GM19463 (cell line): ENCODE measurements around the gene GLIPR2.
A peak's percentile ranks its signal among the peaks of the same experiment; 100 is the strongest.

Experiments
- ATAC-seq: cut with Tn5 transposase; IDR thresholded peaks from one replicate; pipeline ENCODE4 v1.9.1; 2021; ENCODE audit warnings: mild to moderate bottlenecking, moderate library complexity; ENCODE audit not compliant: unreplicated experiment

The GLIPR2 gene

DNA sequence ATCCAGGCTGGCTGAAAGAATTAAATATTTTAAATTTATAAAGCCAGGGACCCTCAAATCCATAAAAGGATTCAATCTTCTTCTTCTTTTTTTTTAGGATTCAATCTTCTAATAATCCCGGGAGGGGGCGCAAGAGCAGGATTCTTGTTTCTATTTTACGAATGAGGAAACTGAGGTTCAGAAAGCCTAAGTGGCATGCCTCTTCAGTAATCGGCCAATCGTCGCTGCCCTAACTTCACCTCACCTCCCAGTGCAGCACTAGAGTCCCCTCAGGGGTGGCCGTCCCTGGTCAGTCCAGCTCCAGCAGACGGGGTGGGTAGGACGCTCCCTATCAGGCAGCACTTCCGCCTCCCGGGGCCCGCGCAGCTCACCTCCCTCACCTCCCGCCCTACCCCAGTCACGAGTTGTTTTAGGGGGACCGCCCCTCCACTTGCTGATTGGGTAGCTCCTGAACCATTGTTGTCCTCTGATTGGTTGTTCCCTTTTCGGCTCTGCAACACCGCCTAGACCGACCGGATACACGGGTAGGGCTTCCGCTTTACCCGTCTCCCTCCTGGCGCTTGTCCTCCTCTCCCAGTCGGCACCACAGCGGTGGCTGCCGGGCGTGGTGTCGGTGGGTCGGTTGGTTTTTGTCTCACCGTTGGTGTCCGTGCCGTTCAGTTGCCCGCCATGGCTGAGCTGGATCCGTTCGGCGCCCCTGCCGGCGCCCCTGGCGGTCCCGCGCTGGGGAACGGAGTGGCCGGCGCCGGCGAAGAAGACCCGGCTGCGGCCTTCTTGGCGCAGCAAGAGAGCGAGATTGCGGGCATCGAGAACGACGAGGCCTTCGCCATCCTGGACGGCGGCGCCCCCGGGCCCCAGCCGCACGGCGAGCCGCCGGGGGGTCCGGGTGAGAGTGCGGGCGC, 54.1 kb downstream of the GLIPR2 start, which contains the start of gene CLTA:
Gene CLTA (plus strand): TSS at position 534 of the 902 bp plus-strand sequence. CDS start 136 bp downstream, at position 670.
- peak; percentile 98 for ATAC-seq

DNA sequence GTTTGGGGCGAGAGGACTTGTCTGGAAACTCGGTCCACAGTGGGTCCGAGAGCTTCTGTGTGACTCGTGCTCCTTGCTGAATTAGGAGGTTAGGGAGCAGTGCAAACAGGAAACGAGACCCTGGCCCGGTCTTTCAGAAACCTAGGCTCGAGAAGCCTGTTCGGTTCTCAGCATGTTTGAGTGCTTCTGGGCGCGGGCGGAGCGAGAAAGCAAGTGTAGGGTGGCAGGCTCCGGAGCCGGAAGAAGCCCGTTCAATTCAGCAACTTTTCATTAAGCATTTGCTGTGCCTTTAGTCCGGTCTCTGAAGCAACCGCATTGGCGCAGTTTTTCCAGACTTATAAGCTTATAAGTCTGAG, 54.7 kb downstream of the GLIPR2 start:
- no peak for ATAC-seq

DNA sequence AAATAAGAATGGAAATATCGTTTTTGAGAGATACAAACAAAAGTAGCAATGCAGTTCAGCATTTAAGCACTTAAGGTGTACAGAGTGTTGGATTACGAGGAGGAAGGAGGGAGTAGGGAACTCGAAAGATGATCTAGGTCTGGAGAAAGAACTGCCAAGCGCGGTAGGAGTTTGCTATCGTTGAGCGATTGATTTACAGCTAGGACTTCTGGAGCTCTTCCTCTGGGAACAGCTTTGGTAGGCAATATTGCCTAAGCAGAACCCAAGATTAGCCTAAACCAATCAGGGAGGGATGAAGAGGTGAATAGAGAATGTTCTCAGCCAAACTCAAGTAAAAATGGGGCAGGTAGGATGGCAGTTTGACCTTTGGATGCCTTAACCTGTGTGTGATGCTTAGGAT, 55.2 kb downstream of the GLIPR2 start:
- ATAC-seq = no peak

DNA sequence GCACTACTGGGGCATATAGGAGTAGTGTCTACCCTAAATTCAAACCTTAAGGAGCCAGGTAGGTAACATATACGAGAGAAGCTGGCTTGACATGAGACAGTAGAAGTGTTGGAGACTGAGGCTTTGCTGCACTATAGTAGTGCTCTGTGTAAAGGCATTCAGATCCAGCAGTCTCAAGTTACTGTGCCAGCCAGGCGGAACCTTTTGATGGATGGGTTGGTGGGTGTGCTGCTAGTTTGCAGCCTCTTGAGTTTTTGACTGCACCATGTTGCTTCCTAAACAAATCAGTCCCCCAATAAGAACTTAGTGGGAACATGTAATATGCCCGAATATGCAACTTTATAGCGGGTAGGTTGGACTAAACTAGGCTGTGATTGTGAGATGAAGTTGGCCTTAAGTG, 55.7 kb downstream of the GLIPR2 start:
- no peak for ATAC-seq

DNA sequence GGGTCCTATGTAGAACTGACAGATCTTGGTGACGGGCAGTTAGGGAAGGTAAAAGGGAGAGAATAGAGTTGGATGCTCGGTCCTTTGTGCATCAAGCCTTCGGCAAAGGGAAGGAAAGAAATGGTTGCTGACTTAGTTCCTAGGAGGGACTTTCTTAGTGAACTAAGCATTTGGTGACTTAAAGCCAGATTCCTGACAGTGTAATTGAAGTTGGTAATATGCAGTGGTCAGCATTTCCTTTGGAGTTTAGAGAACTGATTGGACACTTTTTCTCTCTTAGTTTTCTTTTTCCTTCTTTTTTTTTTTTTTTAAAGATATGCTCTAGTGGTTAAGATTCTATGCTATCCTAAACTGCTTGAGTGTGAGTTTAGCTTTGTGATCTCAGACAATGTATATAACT, 56.5 kb downstream of the GLIPR2 start:
- no peak for ATAC-seq

DNA sequence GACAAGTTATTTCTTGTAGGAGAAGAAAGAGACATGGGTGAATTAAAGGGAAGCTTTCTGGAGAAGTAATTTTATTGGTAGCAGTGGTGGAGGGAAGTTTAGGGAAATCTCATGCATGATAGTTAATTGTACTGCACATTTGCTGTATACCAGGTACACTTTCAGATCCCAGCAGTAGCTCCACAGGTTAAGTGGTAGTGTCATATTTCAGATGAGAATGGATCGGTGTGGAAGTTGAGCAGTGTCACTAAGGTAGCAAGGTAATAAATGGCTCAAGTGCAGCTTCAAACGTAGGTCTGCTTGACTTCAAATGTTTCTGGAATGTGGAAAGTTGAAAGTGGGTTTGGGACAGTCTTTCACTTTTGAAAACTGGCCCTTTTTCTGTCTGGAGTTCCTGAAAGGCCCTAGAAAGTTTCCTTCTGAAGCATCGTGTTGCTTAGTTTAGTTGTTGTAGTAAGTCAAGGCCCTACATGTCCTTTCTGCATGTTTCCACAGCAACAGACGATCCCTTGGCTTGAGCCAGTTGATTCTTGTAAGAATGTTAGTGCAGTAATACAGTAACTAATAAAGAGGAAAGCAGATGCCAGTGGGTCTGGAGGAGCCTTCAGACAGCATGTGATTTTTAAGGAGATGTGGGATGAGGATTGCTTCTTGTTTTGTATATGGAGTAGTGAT, 57.9 kb downstream of the GLIPR2 start:
- ATAC-seq = no peak

DNA sequence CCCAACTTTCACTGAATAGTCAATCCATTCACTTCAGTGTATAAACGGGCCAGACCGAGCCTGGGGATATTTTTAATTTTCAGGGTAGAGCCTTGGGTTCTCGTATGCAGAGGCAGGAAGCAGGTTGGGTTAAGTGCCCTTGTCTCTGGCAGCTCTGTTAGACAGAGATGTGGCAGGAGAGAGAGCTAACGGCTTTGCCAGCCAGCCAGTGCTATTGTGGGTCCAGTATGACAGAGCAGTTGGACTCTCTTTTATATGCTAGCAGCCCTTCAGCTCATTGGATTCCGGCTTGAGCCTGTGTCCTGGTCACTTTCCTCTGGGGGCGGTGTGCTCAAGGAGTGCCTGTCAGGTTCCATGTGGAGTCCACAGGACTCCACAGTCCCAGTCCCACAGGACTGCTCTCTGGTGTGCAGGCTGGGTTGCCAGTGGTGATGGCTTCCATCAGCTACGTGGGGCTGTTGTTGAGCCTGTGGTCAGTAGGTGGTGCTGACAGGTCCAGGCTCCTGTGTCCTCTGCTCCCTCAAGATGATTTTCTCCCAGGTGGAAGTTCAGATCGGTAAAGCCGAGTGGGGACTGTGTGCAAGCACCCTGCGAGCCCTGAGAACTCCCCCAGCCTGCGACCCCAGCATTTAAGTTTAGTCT, 68.5 kb downstream of the GLIPR2 start:
- ATAC-seq = no peak

DNA sequence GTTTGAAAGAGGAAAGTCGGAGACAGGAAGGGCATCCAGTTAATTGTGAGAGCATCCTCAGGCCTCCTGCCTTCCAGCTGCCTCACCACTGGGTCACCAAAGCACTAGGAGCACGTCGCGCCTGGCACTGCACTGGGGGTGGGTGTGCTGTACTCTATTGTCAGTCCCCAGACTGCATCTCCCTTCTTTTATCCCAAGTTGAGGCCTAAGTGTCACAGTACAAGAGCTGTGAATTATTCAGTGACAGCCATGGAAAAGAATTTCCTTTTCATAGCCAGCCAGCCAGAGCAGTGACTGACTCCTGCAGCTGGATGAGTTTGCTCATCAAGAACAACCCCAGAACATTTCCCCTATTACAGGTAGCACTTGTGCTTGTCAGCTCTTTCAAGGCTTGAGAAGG, 70.5 kb downstream of the GLIPR2 start:
- no peak for ATAC-seq

DNA sequence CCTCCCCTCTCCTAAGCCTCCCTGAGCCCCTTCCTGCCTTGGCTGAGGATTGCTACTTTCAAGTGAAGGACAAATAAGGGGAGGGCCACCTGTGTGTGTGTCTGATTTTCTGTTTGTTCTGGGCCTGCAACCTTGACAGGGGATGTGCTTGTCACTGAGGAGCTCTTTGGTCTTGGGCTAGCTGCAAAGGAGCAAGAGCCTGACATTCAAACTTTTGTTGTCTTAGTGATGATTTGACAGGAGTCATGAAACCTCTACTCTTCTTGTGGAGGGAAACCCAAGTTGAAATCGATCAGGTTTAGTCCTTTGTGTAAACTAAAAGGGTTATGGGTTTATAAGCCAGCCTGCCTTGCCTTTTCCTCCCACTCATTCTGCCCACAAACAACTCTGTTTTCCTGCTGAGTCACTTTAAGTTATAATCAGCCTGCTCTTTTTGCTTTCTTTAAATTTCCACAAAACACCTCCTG, 71.0 kb downstream of the GLIPR2 start:
- ATAC-seq = no peak

DNA sequence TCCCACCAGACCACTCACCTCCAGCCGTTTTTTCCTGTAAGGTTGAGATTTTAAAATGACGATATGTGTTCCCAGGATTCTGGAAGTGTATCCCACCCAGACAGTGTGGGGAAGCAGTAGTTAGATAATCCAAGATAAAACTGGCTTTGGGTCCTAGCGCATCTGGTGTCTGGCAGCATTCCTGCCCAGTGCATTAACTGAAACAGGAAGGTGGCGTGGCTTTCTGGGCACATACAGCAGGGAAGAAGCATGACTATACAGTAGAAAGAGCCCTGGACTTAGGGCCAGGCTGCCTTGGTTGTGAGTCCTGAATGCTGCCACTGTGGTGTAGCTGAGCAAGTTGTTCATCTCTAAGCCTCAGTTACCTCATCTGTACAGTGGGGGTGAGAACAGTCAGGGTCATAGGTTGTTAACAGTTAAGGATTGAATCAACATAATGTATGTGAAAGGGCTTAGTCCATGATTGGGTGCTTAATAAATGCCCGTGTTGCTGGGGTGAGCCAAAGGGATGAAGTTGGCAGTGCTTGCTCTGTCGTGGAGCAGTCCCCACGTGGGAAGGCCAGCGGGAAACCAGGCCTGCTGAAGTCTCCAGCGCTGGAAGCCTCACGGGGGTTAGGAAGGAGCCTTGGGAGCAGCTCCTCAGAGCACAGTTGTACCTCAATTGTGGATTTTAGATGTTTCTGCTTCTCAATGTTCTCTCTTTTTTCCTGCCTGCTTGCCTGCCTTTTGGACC, 72.2 kb downstream of the GLIPR2 start:
- no peak for ATAC-seq

DNA sequence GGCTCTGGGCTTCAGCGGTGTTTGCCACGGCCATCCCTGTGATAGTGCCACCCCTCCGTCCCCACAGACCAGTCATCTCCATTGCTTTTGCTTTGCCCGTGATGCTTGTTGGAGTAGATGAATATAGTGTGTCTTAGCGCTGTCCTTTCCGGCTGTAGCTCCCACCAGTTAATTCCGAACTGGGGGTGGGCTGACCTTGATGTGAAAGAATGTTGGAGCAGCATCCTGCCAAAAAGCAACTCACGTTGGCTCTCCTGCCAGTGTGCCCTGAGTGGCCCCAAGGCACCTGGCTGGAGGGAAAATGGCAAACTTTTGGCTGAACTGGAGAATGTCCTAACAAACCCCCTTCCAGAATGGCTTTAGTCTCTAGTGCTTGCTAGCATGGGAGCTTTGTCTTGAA, 74.2 kb downstream of the GLIPR2 start:
- no peak for ATAC-seq

DNA sequence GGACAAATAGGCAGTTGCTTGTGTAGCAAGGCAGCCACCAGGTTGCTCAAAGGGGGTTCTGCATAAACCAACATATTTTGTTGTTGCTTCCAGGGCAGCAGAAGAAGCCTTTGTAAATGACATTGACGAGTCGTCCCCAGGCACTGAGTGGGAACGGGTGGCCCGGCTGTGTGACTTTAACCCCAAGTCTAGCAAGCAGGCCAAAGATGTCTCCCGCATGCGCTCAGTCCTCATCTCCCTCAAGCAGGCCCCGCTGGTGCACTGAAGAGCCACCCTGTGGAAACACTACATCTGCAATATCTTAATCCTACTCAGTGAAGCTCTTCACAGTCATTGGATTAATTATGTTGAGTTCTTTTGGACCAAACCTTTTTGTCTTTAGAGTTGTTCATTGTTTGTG, 75.0 kb downstream of the GLIPR2 start:
- no peak for ATAC-seq

DNA sequence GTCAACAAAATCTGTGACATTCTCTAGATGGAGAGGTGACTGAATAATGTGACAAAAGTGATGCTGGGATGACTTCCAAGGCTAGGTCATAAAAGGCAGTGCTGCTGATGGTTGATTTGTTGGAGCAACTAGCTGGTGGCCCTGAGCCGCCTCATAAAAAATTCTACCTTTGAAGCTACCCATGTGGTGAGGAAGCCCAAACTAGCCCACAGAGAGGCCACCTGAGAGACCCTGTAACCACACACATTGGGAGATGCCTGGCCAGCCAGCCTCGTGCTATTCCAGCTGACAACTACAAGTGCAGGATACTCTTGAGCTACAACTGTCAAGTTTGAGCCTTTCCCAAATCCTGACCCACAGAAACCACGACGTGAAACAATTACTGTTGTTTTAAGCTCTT, 76.9 kb downstream of the GLIPR2 start:
- no peak for ATAC-seq
